NK-92 (cell line): Measurements from ENCODE around the gene OSBPL2.

Source experiments
- DNase-seq: peaks from one replicate; lab custom pipeline; 2025; ENCODE audit not compliant: unreplicated experiment; lab: John Stamatoyannopoulos, UW

Gene OSBPL2

GRCh38 chr20:62237801-62238568 lies at the start of gene OSBPL2:
Gene OSBPL2, plus strand, starts transcription at chr20:62238521. Its CDS starts 17,664 bp downstream, at chr20:62256185.
- peak; percentile 96 for DNase-seq

- no peak for DNase-seq
Observed at GRCh38 chr20:62190639-62191411, 47.5 kb upstream of the OSBPL2 start.

DNA sequence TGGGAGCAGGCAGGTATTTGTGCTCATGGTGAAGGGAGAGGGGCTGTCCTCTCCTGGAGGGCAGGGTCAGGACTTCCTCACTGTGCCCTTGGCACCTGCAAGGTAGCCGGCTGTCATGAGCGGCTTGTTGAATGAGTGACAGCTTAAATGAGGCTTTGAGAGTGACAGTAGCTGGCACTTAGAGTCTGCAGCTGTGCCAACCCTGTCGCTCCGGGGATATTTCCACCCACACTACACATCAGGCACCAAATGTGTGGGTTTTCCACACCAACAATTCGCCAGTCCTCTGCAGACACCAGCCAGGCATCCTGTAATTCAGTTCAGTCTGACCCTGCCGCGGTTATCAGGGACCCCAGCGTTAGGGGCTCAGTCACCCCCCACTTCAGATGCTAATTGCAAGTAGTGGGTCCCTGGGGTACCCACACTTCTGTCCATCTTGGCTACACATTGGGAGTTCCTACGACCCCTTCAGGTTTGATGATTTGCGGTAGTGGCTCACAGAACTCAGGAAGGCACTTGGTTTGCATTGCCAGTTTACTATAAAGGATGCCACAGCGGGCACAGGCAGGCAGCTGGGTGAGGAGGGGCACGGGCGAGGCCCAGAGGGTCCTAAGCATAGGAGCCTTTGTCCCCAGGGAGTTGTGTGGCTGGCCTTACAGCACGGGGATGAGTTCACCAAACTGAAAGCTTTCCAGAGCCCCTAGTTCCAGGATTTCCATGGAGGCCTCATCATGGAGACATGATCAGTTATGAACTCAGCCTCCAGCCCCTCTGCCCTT lies 46.4 kb upstream of the OSBPL2 start:
- DNase-seq: no peak

DNA sequence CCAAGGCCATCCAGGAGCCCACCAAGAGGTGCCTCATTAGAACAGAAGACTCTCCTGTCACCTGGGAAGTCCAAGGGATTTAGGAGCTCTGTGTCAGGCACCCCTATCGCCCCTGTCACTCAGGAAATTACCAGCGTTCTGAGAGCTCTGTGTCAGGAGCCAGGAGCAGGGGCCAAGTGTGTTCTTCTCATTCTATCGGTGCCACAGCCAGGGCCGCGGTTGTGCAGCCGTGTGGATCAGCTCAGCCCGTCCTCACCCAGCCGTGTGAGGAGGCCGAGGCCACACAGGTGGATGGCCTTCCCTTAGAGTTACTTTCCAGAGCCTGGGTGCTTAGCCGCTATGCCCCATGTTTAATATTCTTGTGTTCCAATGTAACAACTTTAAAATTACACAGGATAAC lies 45.7 kb upstream of the OSBPL2 start:
- no peak for DNase-seq

GRCh38 chr20:62193079-62194025 lies 45.0 kb upstream of the OSBPL2 start:
- no peak for DNase-seq

GRCh38 chr20:62195075-62195405 lies 43.3 kb upstream of the OSBPL2 start:
- no peak for DNase-seq

- no peak for DNase-seq
Observed at GRCh38 chr20:62195736-62196135, 42.6 kb upstream of the OSBPL2 start.

- no peak for DNase-seq
Observed at GRCh38 chr20:62196286-62196685, 42.0 kb upstream of the OSBPL2 start.

DNA sequence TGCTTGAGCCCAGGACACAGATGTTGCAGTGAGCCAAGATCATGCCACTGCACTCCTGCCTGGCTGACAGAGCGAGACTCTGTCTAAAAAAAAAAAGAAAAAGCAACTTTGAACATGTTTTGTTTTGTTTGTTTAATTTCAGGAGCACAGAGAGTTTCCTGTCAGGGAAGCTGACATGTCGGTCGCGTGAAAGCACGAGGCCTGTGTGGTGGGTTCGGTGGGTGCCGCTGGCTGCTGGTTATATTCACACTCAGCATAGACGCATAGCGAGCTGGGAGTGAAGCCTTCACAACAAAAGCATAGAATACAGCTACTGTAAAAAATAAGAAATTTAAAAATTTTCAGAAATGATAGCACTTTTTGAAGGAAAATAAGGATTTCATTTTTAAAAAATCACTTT lies 41.0 kb upstream of the OSBPL2 start:
- DNase-seq: no peak

DNA sequence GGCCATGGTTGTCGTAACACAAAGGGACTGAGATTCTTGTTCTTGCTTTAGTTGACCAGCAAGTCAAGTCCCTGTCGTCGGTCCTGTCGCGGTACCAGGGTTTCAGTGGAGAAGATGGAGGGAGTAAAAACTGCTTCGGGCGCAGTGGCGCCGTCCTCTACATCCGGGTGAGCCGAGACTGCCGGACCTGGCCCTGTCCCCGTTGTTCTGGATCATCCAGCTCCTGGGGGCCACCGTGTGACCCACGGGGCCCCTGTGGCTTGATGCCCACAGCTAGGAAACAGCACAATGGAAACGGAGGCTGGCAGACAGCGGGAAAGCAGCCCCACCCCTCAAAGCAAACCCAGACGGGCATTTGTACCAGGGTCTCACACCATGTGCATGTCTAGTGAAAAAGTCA lies 40.5 kb upstream of the OSBPL2 start:
- no peak for DNase-seq

GRCh38 chr20:62198496-62198895 lies 39.8 kb upstream of the OSBPL2 start:
- DNase-seq: no peak

- DNase-seq: no peak
Observed at GRCh38 chr20:62198931-62199330, 39.4 kb upstream of the OSBPL2 start.

GRCh38 chr20:62200491-62201172 lies 37.7 kb upstream of the OSBPL2 start:
- no peak for DNase-seq

GRCh38 chr20:62201173-62202082 lies 36.9 kb upstream of the OSBPL2 start:
- no peak for DNase-seq

DNA sequence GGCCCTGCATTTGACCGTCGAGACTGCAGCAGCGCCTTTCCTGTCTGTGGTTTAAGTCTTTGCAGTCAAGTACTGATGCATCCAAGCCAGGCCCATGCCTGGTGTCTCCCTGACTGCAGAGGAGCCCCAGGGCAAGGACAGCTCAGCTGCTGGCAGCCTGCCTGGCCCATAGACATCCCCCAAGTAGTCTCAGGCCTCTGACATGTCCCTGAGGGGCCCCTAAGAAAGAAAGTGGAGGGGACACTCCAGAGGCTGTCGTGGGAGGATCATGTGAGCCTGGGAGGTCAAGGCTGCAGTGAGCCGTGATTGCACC lies 36.3 kb upstream of the OSBPL2 start:
- no peak for DNase-seq

DNA sequence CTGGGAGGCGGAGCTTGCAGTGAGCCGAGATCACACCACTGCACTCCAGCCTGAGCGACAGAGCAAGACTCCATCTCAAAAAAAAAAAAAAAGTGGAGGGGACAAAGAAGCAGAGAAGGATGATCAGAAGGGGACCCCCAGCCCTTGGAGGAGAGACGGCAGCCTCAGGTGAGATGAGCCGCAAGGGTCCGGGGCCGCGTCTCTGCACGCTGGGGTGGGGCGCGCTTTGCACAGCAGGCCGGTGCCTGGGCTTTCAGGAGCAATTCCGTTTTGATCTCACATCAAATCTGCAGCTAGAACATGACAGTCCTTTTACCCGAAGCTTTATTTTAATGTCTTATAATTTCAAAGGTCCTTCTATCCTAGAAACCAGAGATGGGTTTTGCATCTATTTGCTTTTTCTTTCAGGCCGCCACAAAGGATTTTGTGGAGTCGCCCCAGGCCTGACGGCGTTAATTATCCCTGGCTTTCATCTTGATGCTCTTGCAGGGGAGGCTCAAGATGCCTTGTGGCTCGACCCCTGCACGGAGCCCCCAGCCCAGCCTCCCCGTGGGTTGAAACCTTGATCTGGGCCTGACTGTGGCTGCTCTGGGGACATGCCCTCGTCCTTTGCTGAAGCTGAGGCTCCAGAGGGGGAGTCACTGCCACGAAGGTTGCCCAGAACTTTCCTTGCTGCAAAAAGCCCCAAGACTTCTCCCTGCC lies 35.5 kb upstream of the OSBPL2 start:
- DNase-seq: no peak

GRCh38 chr20:62203378-62204030 lies 34.8 kb upstream of the OSBPL2 start:
- DNase-seq: no peak
